ENCODE data around the gene WNT4. TPM values are rescaled to one million over a fixed set of nuclear protein-coding genes. Genes with fewer than 3 reads are reported as not detected.

The WNT4 gene
- total RNA-seq, 1 experiment from 2014 or later = 0.79 TPM

DNA sequence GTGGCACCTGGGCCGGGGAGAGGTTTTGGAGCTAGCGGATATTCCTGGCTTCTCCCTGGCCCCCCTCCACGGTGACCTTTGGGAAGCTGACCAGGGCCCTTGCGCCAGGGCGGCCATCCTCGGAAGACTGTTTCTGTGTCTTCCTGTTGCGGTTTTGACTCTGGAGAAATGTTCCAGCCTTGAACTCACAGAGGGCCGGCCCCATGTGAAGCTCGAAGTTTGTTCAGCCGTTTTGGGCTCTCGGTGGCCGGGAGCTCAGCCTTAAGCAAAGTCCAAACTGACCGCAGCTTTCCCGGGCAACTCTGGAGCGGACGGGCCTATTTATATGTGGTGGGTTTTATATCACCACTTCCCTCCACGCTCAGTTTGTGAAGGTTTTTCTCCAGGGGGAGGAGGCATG, 17.0 kb upstream of the WNT4 start:
- no TSS peak for BruUV-seq (replicated peaks)
- no peaks in the 10 kb centered on the region for H3K36me3 Mint-ChIP-seq (ENCODE audit: insufficient read depth, unreplicated experiment)
- intact Hi-C loops (cut with micrococcal nuclease; ENCODE audit: unreplicated experiment) = no loop called here
- H3K4me3 Mint-ChIP-seq (ENCODE audit: unreplicated experiment) = no peak overlapping the region
- Histone ChIP-seq H3K36me3 (ENCODE audit: control insufficient read depth, insufficient read depth, low read length) (no peaks in the 10 kb centered on the region), H3K4me1 (peaks cover 3% of the 10 kb centered on the region; the same call in 1 of the 2 replicates), H3K4me3 (ENCODE audit: low read depth, low read length) (no peak overlapping the region), H3K27me3 (replicated peaks; ENCODE audit: control insufficient read depth, insufficient read depth, low read length) (no peaks in the 10 kb centered on the region), H3K9me3 (no peaks in the 10 kb centered on the region)
- POLR2A ChIA-PET = no interaction called here
- H3K27me3 Mint-ChIP-seq (ENCODE audit: insufficient read depth, unreplicated experiment) = no peaks in the 10 kb centered on the region
- no peak for DNase-seq
- no peaks in the 10 kb centered on the region for H3K4me1 Mint-ChIP-seq (ENCODE audit: low read depth, unreplicated experiment)
- H3K27ac Mint-ChIP-seq (ENCODE audit: unreplicated experiment) = no peak overlapping the region
- no peaks in the 10 kb centered on the region for H3K9me3 Mint-ChIP-seq (ENCODE audit: unreplicated experiment)
- CTCF ChIA-PET = no interaction called here
- TF ChIP-seq, protein P1, sequence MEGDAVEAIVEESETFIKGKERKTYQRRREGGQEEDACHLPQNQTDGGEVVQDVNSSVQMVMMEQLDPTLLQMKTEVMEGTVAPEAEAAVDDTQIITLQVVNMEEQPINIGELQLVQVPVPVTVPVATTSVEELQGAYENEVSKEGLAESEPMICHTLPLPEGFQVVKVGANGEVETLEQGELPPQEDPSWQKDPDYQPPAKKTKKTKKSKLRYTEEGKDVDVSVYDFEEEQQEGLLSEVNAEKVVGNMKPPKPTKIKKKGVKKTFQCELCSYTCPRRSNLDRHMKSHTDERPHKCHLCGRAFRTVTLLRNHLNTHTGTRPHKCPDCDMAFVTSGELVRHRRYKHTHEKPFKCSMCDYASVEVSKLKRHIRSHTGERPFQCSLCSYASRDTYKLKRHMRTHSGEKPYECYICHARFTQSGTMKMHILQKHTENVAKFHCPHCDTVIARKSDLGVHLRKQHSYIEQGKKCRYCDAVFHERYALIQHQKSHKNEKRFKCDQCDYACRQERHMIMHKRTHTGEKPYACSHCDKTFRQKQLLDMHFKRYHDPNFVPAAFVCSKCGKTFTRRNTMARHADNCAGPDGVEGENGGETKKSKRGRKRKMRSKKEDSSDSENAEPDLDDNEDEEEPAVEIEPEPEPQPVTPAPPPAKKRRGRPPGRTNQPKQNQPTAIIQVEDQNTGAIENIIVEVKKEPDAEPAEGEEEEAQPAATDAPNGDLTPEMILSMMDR (IDR thresholded peaks at IDR 0.05; ENCODE audit: insufficient read depth in 1 of 2, low read depth in 1 of 2, low read length in 1 of 2, severe bottlenecking in 1 of 2, unreplicated experiment in 1 of 2) = no peak

DNA sequence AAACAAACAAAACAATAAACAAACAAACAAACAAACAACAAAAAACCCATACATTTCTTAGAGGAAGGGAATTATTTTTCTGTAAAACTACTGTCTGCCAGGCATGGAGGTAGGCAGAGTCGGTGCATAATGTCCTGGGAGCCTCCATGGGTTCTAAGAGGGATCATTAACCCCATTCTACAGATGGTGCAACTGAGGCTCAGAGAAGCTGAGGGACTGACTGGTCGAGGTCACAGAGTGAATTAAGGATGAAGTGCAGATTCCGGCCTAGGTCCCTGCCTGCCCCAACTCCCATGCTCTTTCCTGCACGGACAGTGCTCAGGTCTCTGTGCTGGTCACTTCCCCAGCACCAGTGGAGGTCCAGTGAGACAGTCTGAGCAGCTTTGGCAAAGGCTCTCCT, 15.8 kb upstream of the WNT4 start:
- DNase-seq = no peak
- CTCF ChIA-PET = no interaction called here
- Histone ChIP-seq H3K36me3 (ENCODE audit: control insufficient read depth, insufficient read depth, low read length) (no peaks in the 10 kb centered on the region), H3K4me1 (peaks cover 3% of the 10 kb centered on the region; the same call in 1 of the 2 replicates), H3K9me3 (no peaks in the 10 kb centered on the region), H3K4me3 (ENCODE audit: low read depth, low read length) (no peak overlapping the region), H3K27me3 (replicated peaks; ENCODE audit: control insufficient read depth, insufficient read depth, low read length) (no peaks in the 10 kb centered on the region)
- TF ChIP-seq, protein P1 (IDR thresholded peaks at IDR 0.05; ENCODE audit: insufficient read depth in 1 of 2, low read depth in 1 of 2, low read length in 1 of 2, severe bottlenecking in 1 of 2, unreplicated experiment in 1 of 2) = no peak
- H3K4me3 Mint-ChIP-seq (ENCODE audit: unreplicated experiment) = no peak overlapping the region
- no peaks in the 10 kb centered on the region for H3K36me3 Mint-ChIP-seq (ENCODE audit: insufficient read depth, unreplicated experiment)
- H3K9me3 Mint-ChIP-seq (ENCODE audit: unreplicated experiment) = no peaks in the 10 kb centered on the region
- peaks cover 4% of the 10 kb centered on the region for H3K4me1 Mint-ChIP-seq (ENCODE audit: low read depth, unreplicated experiment)
- no peaks in the 10 kb centered on the region for H3K27me3 Mint-ChIP-seq (ENCODE audit: insufficient read depth, unreplicated experiment)
- POLR2A ChIA-PET = no interaction called here
- BruUV-seq (replicated peaks) = no TSS peak
- intact Hi-C loops (cut with micrococcal nuclease; ENCODE audit: unreplicated experiment) = no loop called here
- no peak overlapping the region for H3K27ac Mint-ChIP-seq (ENCODE audit: unreplicated experiment)

DNA sequence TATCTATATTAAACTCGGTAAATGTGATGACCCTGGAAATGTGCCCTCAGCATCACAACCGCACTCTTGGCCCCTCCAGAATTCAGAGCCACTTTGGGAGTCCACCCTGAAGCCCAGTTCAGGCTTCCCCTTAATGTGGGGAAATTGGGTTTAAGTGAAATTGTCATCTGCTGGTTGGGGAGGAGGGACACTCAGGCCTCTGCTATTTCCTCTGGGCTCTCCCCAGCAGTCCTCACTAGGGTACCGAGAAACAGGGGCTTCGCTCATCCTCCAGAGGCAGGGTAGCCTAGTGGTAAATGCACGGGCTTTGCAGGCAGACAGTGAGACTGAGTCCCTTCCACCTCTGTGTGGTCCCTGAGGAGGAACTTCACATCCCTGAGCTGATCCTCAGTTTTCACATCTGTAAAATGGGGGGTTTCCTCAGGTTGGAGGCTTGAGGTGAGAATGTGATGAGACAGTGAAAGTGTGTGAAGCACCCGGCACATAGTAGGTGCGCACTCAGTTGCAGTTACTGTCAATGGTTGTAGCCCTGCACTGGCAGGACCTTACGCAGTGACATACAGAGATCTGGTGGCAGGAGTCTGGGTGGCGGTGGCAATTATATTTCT, 14.6 kb upstream of the WNT4 start:
- no peaks in the 10 kb centered on the region for H3K36me3 ChIP-seq (ENCODE audit: control insufficient read depth, insufficient read depth, low read length)
- H3K9me3 Mint-ChIP-seq (ENCODE audit: unreplicated experiment) = no peaks in the 10 kb centered on the region
- no peak overlapping the region for H3K4me3 Mint-ChIP-seq (ENCODE audit: unreplicated experiment)
- BruUV-seq (replicated peaks) = no TSS peak
- H3K36me3 Mint-ChIP-seq (ENCODE audit: insufficient read depth, unreplicated experiment) = no peaks in the 10 kb centered on the region
- DNase-seq = no peak
- no peaks in the 10 kb centered on the region for H3K9me3 ChIP-seq
- H3K27me3 Mint-ChIP-seq (ENCODE audit: insufficient read depth, unreplicated experiment) = no peaks in the 10 kb centered on the region
- no peaks in the 10 kb centered on the region for H3K27me3 ChIP-seq (replicated peaks; ENCODE audit: control insufficient read depth, insufficient read depth, low read length)
- CTCF ChIA-PET = no interaction called here
- POLR2A ChIA-PET = no interaction called here
- no peak overlapping the region for H3K27ac Mint-ChIP-seq (ENCODE audit: unreplicated experiment)
- TF ChIP-seq, protein P1 (IDR thresholded peaks at IDR 0.05; ENCODE audit: insufficient read depth in 1 of 2, low read depth in 1 of 2, low read length in 1 of 2, severe bottlenecking in 1 of 2, unreplicated experiment in 1 of 2) = no peak
- intact Hi-C loops (cut with micrococcal nuclease; ENCODE audit: unreplicated experiment) = no loop called here
- H3K4me1 Mint-ChIP-seq (ENCODE audit: low read depth, unreplicated experiment) = peaks cover 10% of the 10 kb centered on the region
- H3K4me3 ChIP-seq (ENCODE audit: low read depth, low read length) = no peak overlapping the region
- H3K4me1 ChIP-seq = peaks cover 3% of the 10 kb centered on the region; the same call in 1 of the 2 replicates
